ENCODE data around the gene PDE7B. TPM values are rescaled to one million over a fixed set of nuclear protein-coding genes. Genes with fewer than 3 reads are reported as not detected.

PDE7B gene
- total and polyA plus RNA-seq, 2 experiments from 2014 or later, result 3.1 to 6.8 TPM

DNA sequence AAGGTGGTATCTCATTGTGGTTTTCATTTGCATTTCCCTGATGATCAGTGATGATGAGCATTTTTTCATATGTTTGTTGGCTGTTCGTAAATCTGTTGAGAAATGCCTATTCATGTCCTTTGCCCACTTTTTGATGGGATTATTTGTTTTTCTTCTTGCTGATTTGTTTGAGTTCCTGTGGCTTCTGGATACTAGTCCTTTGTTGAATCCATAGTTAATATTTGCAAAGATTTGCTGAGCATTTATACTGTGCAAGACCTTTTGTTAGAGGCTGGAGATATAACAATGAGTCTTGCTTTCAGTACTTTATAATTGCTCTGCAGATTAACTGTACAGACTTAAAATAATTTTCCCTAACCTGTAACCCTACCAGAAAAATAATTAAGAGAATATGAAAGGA, 35.6 kb downstream of the PDE7B start:
- Histone ChIP-seq H3K36me3 (ENCODE audit: low read depth) (no peaks in the 10 kb centered on the region), H3K9ac (no peak overlapping the region), H3K27ac (no peak overlapping the region), H3K79me2 (ENCODE audit: insufficient read depth) (0 out of 2 replicates have a peak, but pooled peaks cover 5% of the 10 kb centered on the region), H3K4me2 (ENCODE audit: unreplicated experiment) (no peak overlapping the region), H3K9me3 (ENCODE audit: low read depth) (no peaks in the 10 kb centered on the region), H3K4me3 (no peak overlapping the region), H3K27me3 (replicated peaks; ENCODE audit: insufficient read depth) (no peaks in the 10 kb centered on the region), H3K9me2 (ENCODE audit: insufficient read depth) (no peaks in the 10 kb centered on the region), H4K20me1 (ENCODE audit: insufficient read depth) (no peaks in the 10 kb centered on the region), H2AFZ (no peak overlapping the region), H3F3A (ENCODE audit: insufficient read depth) (no peaks in the 10 kb centered on the region), H3K4me1 (ENCODE audit: insufficient read depth) (no peaks in the 10 kb centered on the region)
- in situ Hi-C loops (cut with MboI), result no loop called here
- no peak for DNase-seq
- TF ChIP-seq EZH2phosphoT487 (IDR thresholded peaks at IDR 0.05; ENCODE audit: insufficient read depth, low read depth), result no peak
- no peak for TF ChIP-seq EZH2 (IDR thresholded peaks at IDR 0.05; ENCODE audit: insufficient read depth, poor library complexity, severe bottlenecking)
- WGBS, 2 experiments (ENCODE audit: low coverage in 1 of 2, low lambda C conversion rate in 2 of 2, missing lambda C conversion rate in 2 of 2), result 98 to 100% methylated on average over 1 of the region's 1 CpG

DNA sequence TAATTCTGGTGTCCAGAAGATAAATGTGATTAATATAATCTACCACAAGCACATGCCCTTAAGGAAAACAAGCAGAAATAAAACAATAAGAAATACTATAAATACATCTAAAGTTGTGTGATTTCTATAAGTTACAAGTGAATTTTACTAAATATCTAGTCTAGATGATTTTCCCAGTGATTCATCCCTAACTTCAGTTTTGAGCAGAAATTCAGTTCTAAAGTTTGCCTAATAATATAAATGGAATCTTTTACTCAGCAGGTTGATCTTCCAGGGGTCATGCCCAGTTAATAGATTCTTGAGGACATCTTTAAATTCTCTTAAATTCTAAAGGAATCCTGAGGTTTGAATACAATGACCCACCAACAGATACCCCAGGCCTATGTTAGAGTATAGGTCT, 37.3 kb downstream of the PDE7B start:
- no peak overlapping the region for H2AFZ ChIP-seq
- H3F3A ChIP-seq (ENCODE audit: insufficient read depth), result no peaks in the 10 kb centered on the region
- peak; percentile 52 for DNase-seq
- no peak overlapping the region for H3K27ac ChIP-seq
- H3K4me1 ChIP-seq (ENCODE audit: insufficient read depth), result no peaks in the 10 kb centered on the region
- H3K79me2 ChIP-seq (ENCODE audit: insufficient read depth), result 0 out of 2 replicates have a peak, but pooled peaks cover 5% of the 10 kb centered on the region
- H3K9me3 ChIP-seq (ENCODE audit: low read depth), result no peaks in the 10 kb centered on the region
- H3K9ac ChIP-seq, result no peak overlapping the region
- H3K27me3 ChIP-seq (replicated peaks; ENCODE audit: insufficient read depth), result no peaks in the 10 kb centered on the region
- no peaks in the 10 kb centered on the region for H4K20me1 ChIP-seq (ENCODE audit: insufficient read depth)
- H3K36me3 ChIP-seq (ENCODE audit: low read depth), result no peaks in the 10 kb centered on the region
- TF ChIP-seq EZH2 (IDR thresholded peaks at IDR 0.05; ENCODE audit: insufficient read depth, poor library complexity, severe bottlenecking), result no peak
- TF ChIP-seq EZH2phosphoT487 (IDR thresholded peaks at IDR 0.05; ENCODE audit: insufficient read depth, low read depth), result no peak
- no peak overlapping the region for H3K4me3 ChIP-seq
- in situ Hi-C loops (cut with MboI), result no loop called here
- H3K9me2 ChIP-seq (ENCODE audit: insufficient read depth), result no peaks in the 10 kb centered on the region
- H3K4me2 ChIP-seq (ENCODE audit: unreplicated experiment), result no peak overlapping the region

DNA sequence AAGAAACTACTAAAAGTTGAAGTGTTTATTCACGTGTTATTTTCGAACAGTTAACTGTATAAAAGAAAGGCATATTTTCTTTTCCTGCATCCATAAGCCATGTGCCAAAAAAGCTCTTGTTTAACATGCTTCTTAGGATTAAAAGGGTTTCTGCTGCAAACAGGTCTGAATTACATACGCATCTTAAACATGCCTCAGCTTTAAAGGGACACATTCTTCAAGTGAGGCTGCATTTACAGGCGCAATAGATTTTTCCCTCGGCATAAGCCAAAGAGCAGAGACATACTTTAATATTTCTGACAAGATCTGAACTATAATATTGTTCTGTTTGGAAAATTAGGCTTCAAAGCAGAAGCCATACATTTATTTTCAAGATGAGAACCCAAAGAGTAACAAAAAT, 39.4 kb downstream of the PDE7B start:
- in situ Hi-C loops (cut with MboI), result no loop called here
- 80 to 84% methylated on average over 5 of the region's 5 CpGs for WGBS, 2 experiments (ENCODE audit: low coverage in 1 of 2, low lambda C conversion rate in 2 of 2, missing lambda C conversion rate in 2 of 2)
- H3K9me3 ChIP-seq (ENCODE audit: low read depth), result no peaks in the 10 kb centered on the region

DNA sequence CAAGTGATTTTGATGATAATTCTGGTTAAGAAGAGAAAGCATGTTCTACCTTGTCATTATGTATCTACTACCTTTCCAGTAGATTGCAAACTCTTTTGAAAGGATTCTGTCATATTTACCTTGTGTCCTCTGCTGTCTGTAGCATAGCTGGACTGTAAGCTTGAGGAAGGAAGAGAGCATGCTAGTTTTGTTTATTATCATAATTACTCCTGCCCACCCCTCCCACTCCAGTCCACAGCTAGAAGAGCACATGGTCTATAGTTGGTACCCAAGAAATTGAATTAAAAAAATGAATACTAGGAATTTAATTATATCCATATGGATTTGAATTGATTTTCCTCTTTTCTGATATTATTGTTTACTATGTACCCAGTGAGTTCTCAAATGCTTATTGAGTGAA, 40.2 kb downstream of the PDE7B start:
- H3K9me3 ChIP-seq (ENCODE audit: low read depth), result no peaks in the 10 kb centered on the region
- H3K36me3 ChIP-seq (ENCODE audit: low read depth), result no peaks in the 10 kb centered on the region
- H3K9ac ChIP-seq, result no peak overlapping the region
- no peak overlapping the region for H3K4me2 ChIP-seq (ENCODE audit: unreplicated experiment)
- H2AFZ ChIP-seq, result no peak overlapping the region
- no peak overlapping the region for H3K4me3 ChIP-seq
- no peaks in the 10 kb centered on the region for H3K27me3 ChIP-seq (replicated peaks; ENCODE audit: insufficient read depth)
- 0 out of 2 replicates have a peak, but pooled peaks cover 5% of the 10 kb centered on the region for H3K79me2 ChIP-seq (ENCODE audit: insufficient read depth)
- in situ Hi-C loops (cut with MboI), result no loop called here
- DNase-seq, result no peak
- no peaks in the 10 kb centered on the region for H3K4me1 ChIP-seq (ENCODE audit: insufficient read depth)
- no peaks in the 10 kb centered on the region for H4K20me1 ChIP-seq (ENCODE audit: insufficient read depth)
- no peak overlapping the region for H3K27ac ChIP-seq
- no peak for TF ChIP-seq EZH2 (IDR thresholded peaks at IDR 0.05; ENCODE audit: insufficient read depth, poor library complexity, severe bottlenecking)
- no peaks in the 10 kb centered on the region for H3F3A ChIP-seq (ENCODE audit: insufficient read depth)
- H3K9me2 ChIP-seq (ENCODE audit: insufficient read depth), result no peaks in the 10 kb centered on the region

More for the DNA sequence above, 39.4 kb downstream of the PDE7B start:
- Histone ChIP-seq H3K79me2 (ENCODE audit: insufficient read depth) (0 out of 2 replicates have a peak, but pooled peaks cover 5% of the 10 kb centered on the region), H3K4me1 (ENCODE audit: insufficient read depth) (no peaks in the 10 kb centered on the region), H3K9ac (no peak overlapping the region), H3F3A (ENCODE audit: insufficient read depth) (no peaks in the 10 kb centered on the region), H2AFZ (peak overlapping the region; percentile 7; the same call in 1 of the 2 replicates), H3K4me3 (no peak overlapping the region), H3K27me3 (replicated peaks; ENCODE audit: insufficient read depth) (no peaks in the 10 kb centered on the region), H3K9me2 (ENCODE audit: insufficient read depth) (no peaks in the 10 kb centered on the region), H3K36me3 (ENCODE audit: low read depth) (no peaks in the 10 kb centered on the region), H3K4me2 (ENCODE audit: unreplicated experiment) (no peak overlapping the region), H4K20me1 (ENCODE audit: insufficient read depth) (no peaks in the 10 kb centered on the region), H3K27ac (no peak overlapping the region)
- TF ChIP-seq EZH2phosphoT487 (IDR thresholded peaks at IDR 0.05; ENCODE audit: insufficient read depth, low read depth) (no peak), EZH2 (IDR thresholded peaks at IDR 0.05; ENCODE audit: insufficient read depth, poor library complexity, severe bottlenecking) (no peak)
- no peak for DNase-seq

DNA sequence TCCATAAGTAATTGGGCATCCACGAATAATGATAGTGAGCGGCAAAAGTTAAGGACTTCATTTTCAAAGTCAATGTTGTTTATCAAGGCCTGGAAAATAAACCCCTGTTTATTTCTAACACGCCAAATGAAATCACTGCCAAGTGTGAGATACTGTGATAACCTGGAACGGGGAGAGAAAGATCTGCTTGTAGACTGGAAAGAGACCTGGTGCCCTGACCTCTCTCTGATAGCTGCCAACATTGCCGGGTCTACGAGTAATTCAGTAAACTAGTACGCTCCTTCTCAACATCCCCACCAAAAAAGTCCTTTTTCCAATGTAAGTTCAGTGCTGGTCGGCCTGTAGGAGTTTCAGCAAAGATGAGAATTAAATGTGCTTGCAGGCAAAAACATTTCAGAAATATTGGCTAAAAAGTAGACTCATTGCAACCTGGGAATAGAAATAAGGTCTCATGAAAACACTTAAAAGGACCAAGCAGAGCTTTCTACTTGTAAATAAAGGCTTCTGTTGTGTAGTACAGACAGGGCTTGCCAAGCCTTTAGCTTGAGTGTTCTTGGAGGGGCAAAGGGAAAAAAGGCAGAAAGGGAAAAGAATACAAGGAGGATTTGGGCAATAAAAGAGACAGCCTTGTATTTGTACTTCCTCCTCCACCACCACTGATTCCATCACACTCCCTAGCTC, 43.9 kb downstream of the PDE7B start:
- Histone ChIP-seq H3F3A (ENCODE audit: insufficient read depth) (no peaks in the 10 kb centered on the region), H3K4me1 (ENCODE audit: insufficient read depth) (no peaks in the 10 kb centered on the region), H3K9me2 (ENCODE audit: insufficient read depth) (no peaks in the 10 kb centered on the region), H3K9ac (no peak overlapping the region), H3K36me3 (ENCODE audit: low read depth) (no peaks in the 10 kb centered on the region), H3K27me3 (replicated peaks; ENCODE audit: insufficient read depth) (no peaks in the 10 kb centered on the region), H3K9me3 (ENCODE audit: low read depth) (no peaks in the 10 kb centered on the region), H4K20me1 (ENCODE audit: insufficient read depth) (no peaks in the 10 kb centered on the region), H3K4me3 (no peak overlapping the region), H2AFZ (no peak overlapping the region), H3K4me2 (ENCODE audit: unreplicated experiment) (no peak overlapping the region), H3K27ac (no peak overlapping the region), H3K79me2 (ENCODE audit: insufficient read depth) (no peaks in the 10 kb centered on the region)
- 84 to 87% methylated on average over 8 of the region's 8 CpGs for WGBS, 2 experiments (ENCODE audit: low coverage in 1 of 2, low lambda C conversion rate in 2 of 2, missing lambda C conversion rate in 2 of 2)
- TF ChIP-seq EZH2 (IDR thresholded peaks at IDR 0.05; ENCODE audit: insufficient read depth, poor library complexity, severe bottlenecking), result no peak
- TF ChIP-seq EZH2phosphoT487 (IDR thresholded peaks at IDR 0.05; ENCODE audit: insufficient read depth, low read depth), result no peak
- no peak for DNase-seq
- in situ Hi-C loops (cut with MboI), result no loop called here
